ENCODE results near the gene CACNA1C. TPM values are rescaled to one million over a fixed set of nuclear protein-coding genes. Genes with fewer than 3 reads are reported as not detected.

CACNA1C gene
- total RNA-seq, 4 donors from 2014 or later = 2.9 to 5.3 (median 4.3) TPM

GRCh38 chr12:2475984-2476383, 423.2 kb downstream of the CACNA1C start:
- TF ChIP-seq CTCF (IDR thresholded peaks at IDR 0.05; ENCODE audit: low read depth) = no peak

GRCh38 chr12:2477009-2477766, 424.4 kb downstream of the CACNA1C start:
- TF ChIP-seq CTCF (IDR thresholded peaks at IDR 0.05; ENCODE audit: low read depth) = no peak

- no peak for TF ChIP-seq CTCF (IDR thresholded peaks at IDR 0.05; ENCODE audit: low read depth)
These were observed 427.2 kb downstream of the CACNA1C start for GRCh38 chr12:2479851-2480535.

GRCh38 chr12:2481346-2481745, 428.6 kb downstream of the CACNA1C start:
- no peak for TF ChIP-seq CTCF (IDR thresholded peaks at IDR 0.05; ENCODE audit: low read depth)

GRCh38 chr12:2481951-2482350, 429.2 kb downstream of the CACNA1C start:
- no peak for TF ChIP-seq CTCF (IDR thresholded peaks at IDR 0.05; ENCODE audit: low read depth)

GRCh38 chr12:2482938-2483660, 430.3 kb downstream of the CACNA1C start:
- TF ChIP-seq CTCF (IDR thresholded peaks at IDR 0.05; ENCODE audit: low read depth) = no peak

GRCh38 chr12:2483713-2484112, 430.9 kb downstream of the CACNA1C start:
- no peak for TF ChIP-seq CTCF (IDR thresholded peaks at IDR 0.05; ENCODE audit: low read depth)
